Hindlimb muscle (tissue), 1 donor: ENCODE measurements around the gene DTNB. TPM values are rescaled to one million over a fixed set of nuclear protein-coding genes. Genes with fewer than 3 reads are reported as not detected.
"Not testable (repeated sequence)": the region's sequence is repeated elsewhere in the genome, so short reads cannot be mapped to it uniquely, and the experiment has no call there.

ENCODE experiments used
- DNase-seq: peaks from one replicate; pipeline ENCODE4 v3.0.0-alpha.2; 2013
- polyA plus RNA-seq: library from polyadenylated mRNA; unstranded; fragments of 120-200 nt; gene quantifications from one replicate; pipeline ENCODE4 v1.2.1, GENCODE V29; 2013; ENCODE audit not compliant: insufficient read length

DTNB gene
- 4.7 TPM for polyA plus RNA-seq

- DNase-seq: peak; percentile 85
Measured at GRCh38 chr2:25673300-25674076, at the start of gene DTNB. DTNB (minus strand) TSS chr2:25673577; CDS start chr2:25652660, 20,917 bp downstream.

- no peak for DNase-seq
Measured at GRCh38 chr2:25722224-25722623, 48.8 kb upstream of the DTNB start.

GRCh38 chr2:25720575-25720974, 47.2 kb upstream of the DTNB start:
- DNase-seq: no peak

- no peak for DNase-seq
Measured at GRCh38 chr2:25714740-25715139, 41.4 kb upstream of the DTNB start.

GRCh38 chr2:25712455-25712854, 39.1 kb upstream of the DTNB start:
- DNase-seq: no peak

- no peak for DNase-seq
Measured at GRCh38 chr2:25711675-25712354, 38.4 kb upstream of the DTNB start.

GRCh38 chr2:25710750-25711149, 37.4 kb upstream of the DTNB start:
- no peak for DNase-seq

GRCh38 chr2:25709349-25709748, 36.0 kb upstream of the DTNB start:
- no peak for DNase-seq

GRCh38 chr2:25707927-25708590, 34.7 kb upstream of the DTNB start:
- DNase-seq: no peak

GRCh38 chr2:25705575-25705974, 32.2 kb upstream of the DTNB start:
- DNase-seq: not testable (repeated sequence)

- no peak for DNase-seq
Measured at GRCh38 chr2:25701801-25702200, 28.4 kb upstream of the DTNB start.

GRCh38 chr2:25700221-25700660, 26.9 kb upstream of the DTNB start:
- no peak for DNase-seq

- no peak for DNase-seq
Measured at GRCh38 chr2:25699216-25699615, 25.8 kb upstream of the DTNB start.

GRCh38 chr2:25698752-25699151, 25.4 kb upstream of the DTNB start:
- no peak for DNase-seq

GRCh38 chr2:25697559-25698341, 24.4 kb upstream of the DTNB start:
- DNase-seq: no peak

GRCh38 chr2:25692737-25693445, 19.5 kb upstream of the DTNB start:
- DNase-seq: no peak

GRCh38 chr2:25692143-25692542, 18.8 kb upstream of the DTNB start:
- no peak for DNase-seq

- no peak for DNase-seq
Measured at GRCh38 chr2:25690058-25690457, 16.7 kb upstream of the DTNB start.

GRCh38 chr2:25688236-25688635, 14.9 kb upstream of the DTNB start:
- no peak for DNase-seq

- DNase-seq: no peak
Measured at GRCh38 chr2:25685741-25686140, 12.4 kb upstream of the DTNB start.

- DNase-seq: no peak
Measured at GRCh38 chr2:25684577-25685473, 11.4 kb upstream of the DTNB start.
